ENCODE data around the gene BTD.

BTD gene

GRCh38 chr3:15636028-15636709 is 34.6 kb downstream of the BTD start:
- DNase-seq (ENCODE audit: low read depth, low spot score), result no peak

GRCh38 chr3:15637131-15637951 is 35.8 kb downstream of the BTD start:
- no peak for DNase-seq (ENCODE audit: low read depth, low spot score)

- DNase-seq (ENCODE audit: low read depth, low spot score), result no peak
Measured at GRCh38 chr3:15638193-15638890, 36.8 kb downstream of the BTD start.

- DNase-seq (ENCODE audit: low read depth, low spot score), result no peak
Measured at GRCh38 chr3:15638891-15639262, 37.3 kb downstream of the BTD start.

- DNase-seq (ENCODE audit: low read depth, low spot score), result no peak
Measured at GRCh38 chr3:15645246-15645645, 43.7 kb downstream of the BTD start.

GRCh38 chr3:15645740-15646501 is 44.4 kb downstream of the BTD start:
- no peak for DNase-seq (ENCODE audit: low read depth, low spot score)

- no peak for DNase-seq (ENCODE audit: low read depth, low spot score)
Measured at GRCh38 chr3:15646851-15647511, 45.4 kb downstream of the BTD start.

GRCh38 chr3:15647611-15648167 is 46.1 kb downstream of the BTD start:
- peak; percentile 6 for DNase-seq (ENCODE audit: low read depth, low spot score)

- DNase-seq (ENCODE audit: low read depth, low spot score), result no peak
Measured at GRCh38 chr3:15649341-15649740, 47.8 kb downstream of the BTD start.

- no peak for DNase-seq (ENCODE audit: low read depth, low spot score)
Measured at GRCh38 chr3:15649858-15650257, 48.3 kb downstream of the BTD start.

- DNase-seq (ENCODE audit: low read depth, low spot score), result no peak
Measured at GRCh38 chr3:15651396-15651795, 49.9 kb downstream of the BTD start.

GRCh38 chr3:15653321-15653720 is 51.8 kb downstream of the BTD start:
- no peak for DNase-seq (ENCODE audit: low read depth, low spot score)

GRCh38 chr3:15654127-15654526 is 52.6 kb downstream of the BTD start:
- no peak for DNase-seq (ENCODE audit: low read depth, low spot score)

GRCh38 chr3:15654891-15655290 is 53.3 kb downstream of the BTD start:
- DNase-seq (ENCODE audit: low read depth, low spot score), result no peak

GRCh38 chr3:15656342-15656741 is 54.8 kb downstream of the BTD start:
- DNase-seq (ENCODE audit: low read depth, low spot score), result no peak

- no peak for DNase-seq (ENCODE audit: low read depth, low spot score)
Measured at GRCh38 chr3:15657016-15657415, 55.5 kb downstream of the BTD start.

- DNase-seq (ENCODE audit: low read depth, low spot score), result no peak
Measured at GRCh38 chr3:15659254-15659975, 57.9 kb downstream of the BTD start.

GRCh38 chr3:15660055-15660935 is 58.8 kb downstream of the BTD start:
- no peak for DNase-seq (ENCODE audit: low read depth, low spot score)

GRCh38 chr3:15664144-15664543 is 62.6 kb downstream of the BTD start:
- no peak for DNase-seq (ENCODE audit: low read depth, low spot score)
